HEK293T (cell line): ENCODE measurements around the gene RPS3A.

Experiments
- ARNT ChIP-seq: fragments of 450-650 bp; IDR thresholded peaks from 2 replicates; pipeline ENCODE4 v1.6.1; 2017; ENCODE audit warnings: mild to moderate bottlenecking
- BHLHE40 ChIP-seq: fragments of 450-650 bp; IDR thresholded peaks from 2 replicates; pipeline ENCODE4 v1.6.1; 2016; ENCODE audit warnings: mild to moderate bottlenecking, moderate library complexity, borderline replicate concordance
- ELF4 ChIP-seq: fragments of 450-650 bp; IDR thresholded peaks from 2 replicates; pipeline ENCODE4 v1.6.1; 2017; ENCODE audit warnings: antibody characterized with exemption
- FOXA1 ChIP-seq: fragments of 450-650 bp; IDR thresholded peaks from 2 replicates; pipeline ENCODE4 v1.6.1; 2016; ENCODE audit warnings: mild to moderate bottlenecking
- FOXM1 ChIP-seq: fragments of 450-650 bp; IDR thresholded peaks from 2 replicates; pipeline ENCODE4 v1.6.1; 2017; ENCODE audit warnings: mild to moderate bottlenecking, borderline replicate concordance
- HDGF ChIP-seq: fragments of 450-650 bp; IDR thresholded peaks from 2 replicates; pipeline ENCODE4 v1.6.1; 2017; ENCODE audit warnings: antibody characterized with exemption, borderline replicate concordance
- SP1 ChIP-seq: fragments of 450-650 bp; IDR thresholded peaks from 2 replicates; pipeline ENCODE4 v1.6.1; 2017
- TARDBP ChIP-seq: fragments of 450-650 bp; IDR thresholded peaks from 2 replicates; pipeline ENCODE4 v1.6.1; 2016
- ZNF384 ChIP-seq: fragments of 450-650 bp; IDR thresholded peaks from 2 replicates; pipeline ENCODE4 v1.6.1; 2016
- TF ChIP-seq, protein P1 (sequence below): fragments of 450-650 bp; IDR thresholded peaks from 2 replicates; pipeline ENCODE4 v1.6.1; 2016

- TF ChIP-seq BHLHE40 (no peak), SP1 (no peak), ELF4 (no peak), TARDBP (no peak), HDGF (no peak), FOXM1 (no peak), ARNT (no peak), ZNF384 (no peak), FOXA1 (no peak)
- TF ChIP-seq, protein P1, sequence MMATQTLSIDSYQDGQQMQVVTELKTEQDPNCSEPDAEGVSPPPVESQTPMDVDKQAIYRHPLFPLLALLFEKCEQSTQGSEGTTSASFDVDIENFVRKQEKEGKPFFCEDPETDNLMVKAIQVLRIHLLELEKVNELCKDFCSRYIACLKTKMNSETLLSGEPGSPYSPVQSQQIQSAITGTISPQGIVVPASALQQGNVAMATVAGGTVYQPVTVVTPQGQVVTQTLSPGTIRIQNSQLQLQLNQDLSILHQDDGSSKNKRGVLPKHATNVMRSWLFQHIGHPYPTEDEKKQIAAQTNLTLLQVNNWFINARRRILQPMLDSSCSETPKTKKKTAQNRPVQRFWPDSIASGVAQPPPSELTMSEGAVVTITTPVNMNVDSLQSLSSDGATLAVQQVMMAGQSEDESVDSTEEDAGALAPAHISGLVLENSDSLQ: no peak
Measured at GRCh38 chr4:151095142-151095541, 4.3 kb upstream of the RPS3A start.
